ENCODE results near the gene PRPF38A.

PRPF38A gene

DNA sequence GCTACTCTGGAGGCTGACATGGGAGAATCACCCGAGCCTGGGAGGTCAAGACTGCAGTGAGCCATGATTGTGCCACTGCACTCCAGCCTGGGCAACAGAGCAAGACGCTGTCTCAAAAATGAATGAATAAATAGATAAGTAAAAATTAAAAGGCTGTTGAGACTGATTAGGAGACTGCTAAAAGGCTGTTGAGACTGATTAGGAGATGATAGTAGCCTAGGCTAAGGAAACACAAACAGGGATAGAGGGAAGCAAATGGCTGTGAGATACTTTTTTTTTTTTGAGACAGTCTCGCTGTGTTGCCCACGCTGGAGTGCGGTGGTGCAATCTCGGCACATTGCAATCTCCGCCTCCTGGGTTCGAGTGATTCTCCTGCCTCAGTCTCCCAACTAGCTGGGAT lies 28.4 kb downstream of the PRPF38A start:
- TF ChIP-seq, protein P1, sequence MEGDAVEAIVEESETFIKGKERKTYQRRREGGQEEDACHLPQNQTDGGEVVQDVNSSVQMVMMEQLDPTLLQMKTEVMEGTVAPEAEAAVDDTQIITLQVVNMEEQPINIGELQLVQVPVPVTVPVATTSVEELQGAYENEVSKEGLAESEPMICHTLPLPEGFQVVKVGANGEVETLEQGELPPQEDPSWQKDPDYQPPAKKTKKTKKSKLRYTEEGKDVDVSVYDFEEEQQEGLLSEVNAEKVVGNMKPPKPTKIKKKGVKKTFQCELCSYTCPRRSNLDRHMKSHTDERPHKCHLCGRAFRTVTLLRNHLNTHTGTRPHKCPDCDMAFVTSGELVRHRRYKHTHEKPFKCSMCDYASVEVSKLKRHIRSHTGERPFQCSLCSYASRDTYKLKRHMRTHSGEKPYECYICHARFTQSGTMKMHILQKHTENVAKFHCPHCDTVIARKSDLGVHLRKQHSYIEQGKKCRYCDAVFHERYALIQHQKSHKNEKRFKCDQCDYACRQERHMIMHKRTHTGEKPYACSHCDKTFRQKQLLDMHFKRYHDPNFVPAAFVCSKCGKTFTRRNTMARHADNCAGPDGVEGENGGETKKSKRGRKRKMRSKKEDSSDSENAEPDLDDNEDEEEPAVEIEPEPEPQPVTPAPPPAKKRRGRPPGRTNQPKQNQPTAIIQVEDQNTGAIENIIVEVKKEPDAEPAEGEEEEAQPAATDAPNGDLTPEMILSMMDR (IDR thresholded peaks at IDR 0.05; ENCODE audit: low read length, missing control alignments), result no peak
- DNase-seq (ENCODE audit: low read depth), result no peak
- no peak overlapping the region for H3K4me3 ChIP-seq (replicated peaks; ENCODE audit: low read depth, low read length)

DNA sequence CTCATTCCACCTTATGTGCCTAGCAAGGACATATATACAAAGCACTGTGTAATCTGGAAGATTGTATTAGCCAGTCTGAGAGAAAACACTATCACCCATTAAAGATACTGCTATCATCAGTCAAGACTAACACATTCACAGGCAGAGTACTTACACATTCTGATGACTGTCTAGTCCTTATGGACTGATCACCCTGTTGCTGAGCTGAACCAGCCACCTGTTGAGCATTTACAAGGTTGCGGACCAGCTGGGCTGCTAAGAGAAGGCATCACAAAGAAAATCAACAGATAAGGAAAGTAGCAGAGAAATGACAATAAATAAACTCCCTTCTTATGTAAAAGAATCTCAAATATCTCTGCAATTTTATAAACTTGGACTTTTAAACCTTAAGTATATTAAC lies 30.8 kb downstream of the PRPF38A start:
- no peak for DNase-seq (ENCODE audit: low read depth)
- TF ChIP-seq, protein P1 (IDR thresholded peaks at IDR 0.05; ENCODE audit: low read length, missing control alignments), result no peak
- no peak overlapping the region for H3K4me3 ChIP-seq (replicated peaks; ENCODE audit: low read depth, low read length)

DNA sequence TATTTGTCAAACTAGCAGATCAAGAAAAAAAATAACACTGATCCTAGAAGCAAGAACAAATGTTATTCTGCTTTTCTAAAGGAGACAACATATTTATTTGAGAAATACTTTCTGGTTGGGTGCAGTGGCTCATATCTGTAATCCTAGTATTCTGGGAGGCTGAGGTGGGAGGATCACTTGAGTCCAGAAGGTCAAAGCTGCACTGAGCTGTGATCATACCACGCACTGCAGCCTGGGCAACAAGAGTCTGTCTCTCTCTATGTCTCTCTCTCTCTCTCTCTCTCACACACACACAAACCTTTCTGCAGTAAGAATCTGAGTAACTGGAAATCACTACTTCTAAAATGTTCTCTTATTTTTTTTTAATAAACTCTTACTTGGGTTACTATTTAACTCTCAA lies 31.2 kb downstream of the PRPF38A start:
- DNase-seq (ENCODE audit: low read depth), result no peak
- H3K4me3 ChIP-seq (replicated peaks; ENCODE audit: low read depth, low read length), result no peak overlapping the region
- TF ChIP-seq, protein P1 (IDR thresholded peaks at IDR 0.05; ENCODE audit: low read length, missing control alignments), result no peak

DNA sequence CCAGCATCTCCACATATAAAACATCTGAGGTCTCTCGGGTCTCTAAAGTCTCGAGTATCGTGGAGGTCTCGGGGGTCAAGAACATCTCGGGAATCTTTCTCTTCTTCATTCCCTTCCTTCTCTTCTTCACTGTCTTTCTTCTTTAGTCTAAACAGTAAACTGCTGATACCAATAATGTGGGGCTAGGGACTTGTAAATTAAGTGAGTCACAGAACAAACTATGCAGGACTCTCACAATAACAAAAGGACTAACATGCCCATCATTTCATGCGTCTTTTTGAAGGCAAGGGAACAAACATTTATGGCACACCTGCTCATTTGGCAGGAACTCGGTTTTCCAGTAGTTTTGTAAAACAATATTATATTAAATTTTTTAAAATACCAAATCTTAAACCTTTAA lies 32.4 kb downstream of the PRPF38A start:
- H3K4me3 ChIP-seq (replicated peaks; ENCODE audit: low read depth, low read length), result no peak overlapping the region
- DNase-seq (ENCODE audit: low read depth), result no peak
- TF ChIP-seq, protein P1 (IDR thresholded peaks at IDR 0.05; ENCODE audit: low read length, missing control alignments), result no peak

DNA sequence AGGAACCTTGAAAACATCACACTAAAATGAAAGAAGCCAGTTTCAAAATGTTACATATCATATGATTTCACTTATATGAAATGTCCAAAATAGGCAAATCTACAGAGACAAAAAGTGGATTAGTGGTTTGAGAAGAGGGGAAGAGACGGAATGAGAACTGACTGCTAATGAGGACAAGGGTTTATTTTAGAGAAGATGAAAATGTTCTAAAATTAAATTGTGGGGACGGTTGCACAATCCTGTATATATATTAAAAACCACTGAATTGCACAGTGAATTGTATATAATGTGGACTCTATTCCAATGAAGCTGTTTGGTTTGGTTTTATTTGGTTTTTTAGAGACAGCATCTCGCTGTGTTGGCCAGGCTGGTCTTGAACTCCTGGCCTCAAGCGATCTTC lies 35.6 kb downstream of the PRPF38A start:
- TF ChIP-seq, protein P1 (IDR thresholded peaks at IDR 0.05; ENCODE audit: low read length, missing control alignments), result no peak
- no peak overlapping the region for H3K4me3 ChIP-seq (replicated peaks; ENCODE audit: low read depth, low read length)
- no peak for DNase-seq (ENCODE audit: low read depth)

DNA sequence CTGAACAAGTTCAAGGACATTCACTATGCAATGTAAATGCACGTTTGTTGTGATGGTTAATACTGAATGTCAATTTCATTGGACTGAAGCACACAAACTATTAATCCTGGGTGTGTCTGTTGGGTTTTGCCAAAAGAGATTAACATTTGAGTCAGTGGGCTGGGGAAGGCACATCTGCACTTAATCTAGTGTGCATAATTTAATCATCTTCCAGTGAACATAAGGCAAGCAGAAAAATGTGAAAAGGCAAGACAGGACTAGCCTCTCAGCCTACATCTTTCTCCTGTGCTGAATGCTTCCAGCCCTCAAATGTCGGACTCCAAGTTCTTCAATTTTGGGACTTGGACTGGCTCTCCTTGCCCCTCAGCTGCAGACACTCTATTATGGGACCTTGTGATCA lies 40.1 kb downstream of the PRPF38A start:
- TF ChIP-seq, protein P1 (IDR thresholded peaks at IDR 0.05; ENCODE audit: low read length, missing control alignments), result no peak
- no peak overlapping the region for H3K4me3 ChIP-seq (replicated peaks; ENCODE audit: low read depth, low read length)
- no peak for DNase-seq (ENCODE audit: low read depth)

DNA sequence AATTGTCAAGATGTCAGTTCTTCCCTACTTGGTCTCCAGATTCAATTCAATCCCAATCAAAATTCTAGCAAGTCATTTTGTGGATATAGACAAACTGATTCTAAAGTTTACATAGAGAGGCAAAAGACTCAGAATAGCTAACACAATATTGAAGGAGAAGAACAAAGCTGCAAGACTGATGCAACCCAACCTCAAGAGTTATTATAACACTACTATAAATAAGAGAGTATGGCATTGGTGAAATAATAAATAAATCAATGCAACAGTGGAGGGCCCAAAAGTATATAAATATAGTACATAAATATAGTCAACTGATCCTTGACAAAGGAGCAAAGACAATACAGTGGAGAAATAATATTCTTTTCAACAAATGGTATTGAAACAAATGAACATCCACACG lies 49.7 kb downstream of the PRPF38A start:
- TF ChIP-seq, protein P1 (IDR thresholded peaks at IDR 0.05; ENCODE audit: low read length, missing control alignments), result no peak
- no peak overlapping the region for H3K4me3 ChIP-seq (replicated peaks; ENCODE audit: low read depth, low read length)
- DNase-seq (ENCODE audit: low read depth), result no peak

All from fibroblast of pulmonary artery (primary cell).